ENCODE results near the gene TRIM44. TPM values are rescaled to one million over a fixed set of nuclear protein-coding genes. Genes with fewer than 3 reads are reported as not detected.
"Not testable (repeated sequence)": the region's sequence is repeated elsewhere in the genome, so short reads cannot be mapped to it uniquely, and the experiment has no call there.

TRIM44 gene
- total RNA-seq, 2 donors from 2014 or later, result 45.8 to 53.1 TPM

DNA sequence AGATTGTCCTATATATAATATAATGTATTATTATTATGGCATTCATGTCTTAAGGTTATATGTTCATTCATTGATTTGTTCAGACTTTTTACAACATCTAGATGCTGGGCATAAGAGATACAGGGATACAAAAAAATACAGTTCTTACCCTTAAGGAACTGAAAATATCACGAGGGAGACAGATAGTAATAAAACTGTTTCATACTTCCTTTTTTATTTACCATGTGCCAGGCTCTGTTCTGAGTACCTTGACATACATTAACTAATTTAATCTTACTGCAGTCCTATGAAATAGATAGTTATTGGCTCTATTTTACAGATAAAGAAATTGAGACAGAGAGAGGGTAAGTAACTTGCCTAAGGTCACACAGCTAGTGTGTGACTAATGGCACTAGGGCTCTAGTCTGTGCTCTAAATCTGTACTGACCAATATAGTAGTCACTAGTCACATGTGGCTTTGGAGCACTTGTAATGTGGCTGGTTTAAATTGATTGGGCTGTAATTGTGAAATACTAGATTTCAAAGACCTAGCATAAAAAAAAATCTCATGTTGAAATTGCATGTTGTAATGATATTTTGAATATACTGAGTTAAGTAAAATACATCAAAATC is 21.3 kb downstream of the TRIM44 start:
- no peak for DNase-seq
- Mint-ChIP-seq H3K27ac (no peak overlapping the region), H3K9me3 (no peaks in the 10 kb centered on the region), H3K4me3 (no peak overlapping the region), H3K36me3 (ENCODE audit: insufficient read depth in 2 of 2) (peaks cover 0 to 6% of the 10 kb centered on the region in 2 donors), H3K4me1 (ENCODE audit: low read depth) (peaks cover 48% of the 10 kb centered on the region), H3K27me3 (ENCODE audit: low read depth) (no peaks in the 10 kb centered on the region)
- ATAC-seq (replicated peaks in 1 of 2), result no peak

DNA sequence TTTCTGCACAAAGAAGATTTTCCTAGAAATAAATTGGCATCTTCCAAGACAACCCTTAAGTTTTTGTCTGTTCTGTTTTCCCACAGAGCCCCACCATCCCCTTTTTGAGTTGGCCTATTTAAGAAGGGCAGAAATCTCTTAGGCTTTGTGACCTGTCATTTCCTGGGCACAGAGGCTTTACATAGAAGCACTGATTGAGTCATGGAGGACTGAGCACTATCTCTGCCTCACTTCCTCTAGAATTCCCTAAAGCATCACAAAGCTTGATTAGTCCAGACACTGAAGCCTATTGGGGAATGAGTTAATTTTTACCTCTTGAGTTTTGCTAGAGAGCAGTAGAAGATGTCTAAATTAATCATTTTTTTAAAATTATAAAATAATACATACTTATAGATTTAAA is 25.4 kb downstream of the TRIM44 start:
- no peak overlapping the region for H3K4me3 Mint-ChIP-seq
- DNase-seq, result no peak
- H3K9me3 Mint-ChIP-seq, result no peaks in the 10 kb centered on the region
- H3K36me3 Mint-ChIP-seq (ENCODE audit: insufficient read depth in 2 of 2), result peaks cover 0 to 6% of the 10 kb centered on the region in 2 donors
- H3K27ac Mint-ChIP-seq, result no peak overlapping the region
- ATAC-seq (replicated peaks in 1 of 2), result peak in 1 of 2 donors; percentile 60
- H3K27me3 Mint-ChIP-seq (ENCODE audit: low read depth), result no peaks in the 10 kb centered on the region
- peaks cover 25% of the 10 kb centered on the region for H3K4me1 Mint-ChIP-seq (ENCODE audit: low read depth)

DNA sequence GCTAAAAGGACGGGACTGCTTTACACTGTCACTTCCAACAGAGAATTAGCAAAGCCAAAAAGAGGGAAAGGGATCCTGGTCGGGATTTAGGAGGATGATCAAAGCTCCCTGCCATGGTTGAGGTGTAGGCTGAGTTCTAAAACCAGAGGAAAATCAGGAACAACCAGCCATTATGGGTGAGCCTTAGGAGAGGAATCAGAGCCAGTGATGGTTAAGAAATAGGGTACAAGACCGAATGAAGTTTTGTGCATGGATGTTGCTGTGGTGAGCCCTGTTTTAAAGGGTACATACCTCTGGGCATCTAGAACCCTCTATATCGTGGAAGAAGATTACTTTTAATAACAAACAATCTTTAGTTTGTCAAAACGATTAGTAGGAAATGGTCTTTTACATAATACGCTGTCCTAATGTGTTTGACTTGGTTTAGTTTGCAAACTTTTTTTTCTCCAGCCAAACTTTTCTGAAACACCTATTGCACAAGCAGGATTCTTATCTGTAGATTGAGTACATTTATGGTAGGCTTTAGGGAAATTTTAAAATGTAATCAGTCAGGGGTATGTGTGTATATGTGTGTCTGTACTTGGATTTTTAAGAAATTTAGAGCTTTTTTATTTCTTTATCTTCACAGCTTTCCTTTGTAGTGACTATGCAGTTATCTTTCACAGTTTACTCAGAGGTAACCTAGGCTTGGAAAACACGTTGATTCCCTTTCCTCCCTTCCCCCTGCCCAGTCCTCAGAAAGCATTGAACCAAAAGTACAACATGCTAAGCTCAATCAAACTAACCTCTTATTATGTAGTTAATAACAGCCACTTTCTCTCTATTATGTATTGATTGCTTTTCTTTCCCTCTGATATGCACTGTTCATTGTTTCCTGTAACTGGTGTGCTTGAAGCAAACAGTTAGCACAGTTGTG is 26.8 kb downstream of the TRIM44 start:
- H3K4me3 Mint-ChIP-seq, result no peak overlapping the region
- peaks cover 23% of the 10 kb centered on the region for H3K4me1 Mint-ChIP-seq (ENCODE audit: low read depth)
- ATAC-seq (replicated peaks in 1 of 2) (no peak), DNase-seq (no peak)
- H3K27ac Mint-ChIP-seq, result peak overlapping the region; percentile 3
- H3K27me3 Mint-ChIP-seq (ENCODE audit: low read depth), result no peaks in the 10 kb centered on the region
- H3K36me3 Mint-ChIP-seq (ENCODE audit: insufficient read depth in 2 of 2), result peaks cover 0 to 6% of the 10 kb centered on the region in 2 donors
- no peaks in the 10 kb centered on the region for H3K9me3 Mint-ChIP-seq

DNA sequence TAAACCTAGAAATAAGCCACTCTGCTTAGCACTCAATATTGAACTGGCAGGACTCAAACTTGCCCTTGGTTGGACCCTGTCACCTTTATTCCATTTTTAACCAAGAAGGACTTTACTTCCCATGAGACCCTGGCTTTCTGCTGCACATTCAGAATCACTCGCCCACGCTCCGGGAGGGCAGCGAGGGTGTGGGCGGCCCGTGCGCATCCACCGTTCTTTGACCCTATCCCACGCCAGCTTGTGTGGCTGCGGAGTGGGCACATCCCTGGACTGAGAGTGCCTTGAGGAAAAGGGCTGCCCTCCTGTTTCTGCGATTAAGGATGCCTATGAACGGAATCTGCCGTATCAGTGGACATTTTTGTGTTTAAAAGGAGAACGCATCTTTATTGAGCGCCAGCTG is 39.6 kb downstream of the TRIM44 start:
- no peak overlapping the region for H3K4me3 Mint-ChIP-seq
- H3K36me3 Mint-ChIP-seq (ENCODE audit: insufficient read depth in 2 of 2), result peaks cover 6 to 9% of the 10 kb centered on the region in 2 donors
- peaks cover 0 to 3% of the 10 kb centered on the region in 2 donors for H3K9me3 Mint-ChIP-seq
- H3K27ac Mint-ChIP-seq, result no peak overlapping the region
- H3K4me1 Mint-ChIP-seq (ENCODE audit: low read depth), result no peaks in the 10 kb centered on the region
- ATAC-seq (replicated peaks in 1 of 2) (no peak), DNase-seq (no peak)
- H3K27me3 Mint-ChIP-seq (ENCODE audit: low read depth), result no peaks in the 10 kb centered on the region

DNA sequence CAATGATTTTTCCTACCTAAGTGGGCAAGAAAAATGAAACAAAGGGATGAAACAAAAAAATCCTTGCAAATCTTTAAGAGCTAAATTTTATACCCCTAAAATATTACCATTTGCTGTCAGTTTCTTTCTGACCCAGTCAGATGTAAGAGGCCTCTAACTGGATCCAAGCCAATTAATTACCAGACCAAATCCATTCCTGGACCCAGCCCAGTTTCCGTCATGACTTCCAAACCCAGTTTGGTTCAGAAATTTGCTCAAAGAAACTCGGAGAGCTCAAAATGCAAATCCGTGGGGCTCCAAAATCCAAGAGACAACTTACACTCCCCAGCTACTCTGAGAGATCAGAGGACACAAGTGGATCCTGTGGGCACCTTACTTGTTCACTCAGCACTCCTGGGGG is 46.8 kb downstream of the TRIM44 start:
- H3K36me3 Mint-ChIP-seq (ENCODE audit: insufficient read depth in 2 of 2), result peaks cover 0 to 2% of the 10 kb centered on the region in 2 donors
- ATAC-seq (replicated peaks in 1 of 2), result no peak
- no peak for DNase-seq
- no peak overlapping the region for H3K4me3 Mint-ChIP-seq
- H3K4me1 Mint-ChIP-seq (ENCODE audit: low read depth), result peaks cover 4% of the 10 kb centered on the region
- H3K27ac Mint-ChIP-seq, result no peak overlapping the region
- no peaks in the 10 kb centered on the region for H3K27me3 Mint-ChIP-seq (ENCODE audit: low read depth)
- peaks cover 0 to 2% of the 10 kb centered on the region in 2 donors for H3K9me3 Mint-ChIP-seq

DNA sequence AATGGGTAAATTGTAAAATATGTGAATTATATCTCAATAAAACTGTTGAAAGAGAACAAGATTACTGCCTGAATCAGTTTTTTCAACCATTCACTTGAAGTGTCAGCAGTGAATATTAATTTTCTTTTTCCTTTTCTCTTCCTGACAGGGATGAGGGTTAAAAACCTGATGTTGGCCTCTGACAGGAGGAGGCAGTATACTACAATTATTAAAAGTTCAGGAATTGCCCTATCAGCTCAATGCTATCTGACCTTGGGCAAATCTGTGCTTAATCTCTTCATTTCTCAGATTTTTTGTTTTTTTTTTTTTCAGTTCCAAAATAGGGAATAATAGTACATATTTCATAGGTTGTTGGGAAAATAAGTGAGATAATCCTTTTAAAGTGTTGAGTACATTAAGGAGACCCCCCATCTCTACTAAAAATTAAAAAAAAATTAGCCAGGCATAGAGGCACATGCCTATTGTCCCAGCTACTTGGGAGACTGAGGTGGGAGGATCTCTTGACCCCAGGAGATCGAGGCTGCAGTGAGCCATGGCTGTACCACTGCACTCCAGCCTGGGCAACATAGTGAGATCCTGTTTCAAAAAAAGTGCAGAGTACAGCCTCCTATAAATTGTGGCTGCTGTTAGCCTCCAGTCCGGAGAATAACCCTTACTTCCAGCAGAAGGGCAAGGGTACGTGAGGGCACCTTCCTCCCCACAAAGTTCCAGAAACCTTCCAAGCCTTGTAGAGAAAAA is 48.8 kb downstream of the TRIM44 start:
- Mint-ChIP-seq H3K4me3 (no peak overlapping the region), H3K27ac (no peak overlapping the region), H3K36me3 (ENCODE audit: insufficient read depth in 2 of 2) (peaks cover 3 to 7% of the 10 kb centered on the region in 2 donors), H3K9me3 (peaks cover 3 to 8% of the 10 kb centered on the region in 2 donors), H3K27me3 (ENCODE audit: low read depth) (no peaks in the 10 kb centered on the region), H3K4me1 (ENCODE audit: low read depth) (peaks cover 11% of the 10 kb centered on the region)
- DNase-seq, result no peak
- ATAC-seq (replicated peaks in 1 of 2), result no peak

DNA sequence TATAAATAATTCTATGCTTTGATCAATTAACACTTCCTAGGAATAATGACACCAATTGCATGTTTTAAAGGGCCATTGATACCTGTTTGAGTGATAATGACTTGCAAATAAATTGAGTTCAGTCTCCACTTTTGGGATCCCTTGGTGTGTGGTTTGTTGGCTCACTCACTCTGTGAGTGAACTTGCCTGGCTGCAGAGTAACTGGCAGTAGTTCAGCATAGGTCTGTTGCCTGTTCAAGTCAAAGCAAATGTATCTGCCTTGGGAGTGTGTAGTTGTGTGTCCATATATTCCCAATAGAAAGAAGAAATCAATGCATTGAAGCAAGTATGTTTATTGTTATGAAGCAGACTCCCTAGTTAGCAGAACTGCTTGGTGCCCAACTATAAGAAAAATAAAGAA is 49.3 kb downstream of the TRIM44 start:
- ATAC-seq (replicated peaks in 1 of 2) (no peak), DNase-seq (no peak)
- H3K27ac Mint-ChIP-seq, result no peak overlapping the region
- H3K36me3 Mint-ChIP-seq (ENCODE audit: insufficient read depth in 2 of 2), result peaks cover 3 to 5% of the 10 kb centered on the region in 2 donors
- peaks cover 3 to 8% of the 10 kb centered on the region in 2 donors for H3K9me3 Mint-ChIP-seq
- no peak overlapping the region for H3K4me3 Mint-ChIP-seq
- no peaks in the 10 kb centered on the region for H3K27me3 Mint-ChIP-seq (ENCODE audit: low read depth)
- peaks cover 11% of the 10 kb centered on the region for H3K4me1 Mint-ChIP-seq (ENCODE audit: low read depth)

DNA sequence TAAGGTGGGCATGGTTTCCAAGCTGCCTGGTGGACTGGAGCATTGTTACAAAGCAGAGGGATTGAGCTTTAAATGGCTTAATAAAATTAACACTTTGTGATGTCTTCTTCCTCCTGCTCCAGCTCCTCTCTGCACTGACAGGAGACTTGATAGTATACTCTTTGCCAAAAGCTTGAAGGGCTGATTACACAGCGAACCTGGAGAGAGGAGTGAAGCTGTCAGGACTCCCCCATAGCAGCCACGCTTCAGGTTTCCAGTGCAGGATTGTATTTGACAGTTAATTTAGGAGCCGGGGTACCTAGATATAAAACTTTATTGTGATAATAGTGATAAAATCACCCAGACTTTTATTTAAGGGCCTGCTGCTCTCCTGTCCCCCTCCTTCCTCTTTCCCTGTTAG is 50.0 kb downstream of the TRIM44 start:
- Mint-ChIP-seq H3K4me3 (no peak overlapping the region), H3K4me1 (ENCODE audit: low read depth) (peaks cover 11% of the 10 kb centered on the region)

DNA sequence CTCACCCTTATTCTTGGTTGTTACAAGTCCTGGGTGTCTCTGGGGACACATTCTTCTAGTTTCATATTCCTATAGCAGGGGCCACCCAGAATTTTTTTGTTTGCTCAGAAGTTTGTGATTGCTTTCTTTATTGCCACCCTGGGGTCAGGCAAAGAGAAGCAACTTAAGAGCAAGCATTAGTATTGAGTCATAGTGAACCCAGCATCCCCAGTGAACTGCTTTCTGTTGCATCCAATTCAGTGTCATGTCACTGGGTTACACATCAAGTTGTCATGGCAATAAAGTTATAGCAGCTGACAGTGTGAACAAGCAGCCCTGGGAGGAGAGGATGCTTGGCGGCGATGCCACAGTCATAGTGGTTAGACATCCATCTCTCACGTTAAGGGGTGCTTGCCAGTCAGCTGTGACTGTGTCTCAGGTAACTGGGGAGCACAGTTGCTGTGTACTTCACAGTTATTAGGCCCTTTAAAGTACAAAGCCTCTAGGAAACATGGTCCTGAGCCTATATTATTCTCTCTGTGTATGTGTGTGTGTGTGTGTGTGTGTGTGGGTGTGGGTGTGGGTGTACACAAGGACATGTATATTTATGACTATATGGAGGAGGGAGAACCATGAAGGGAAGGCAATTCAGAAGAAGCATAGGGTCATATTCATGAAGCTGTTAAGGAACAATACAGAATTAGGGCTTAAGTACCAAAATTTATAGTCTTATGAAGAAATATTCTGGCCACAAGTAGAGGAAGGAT is 52.5 kb downstream of the TRIM44 start:
- peak; percentile 96 for ATAC-seq (replicated peaks in 1 of 2)

More for the DNA sequence above, 50.0 kb downstream of the TRIM44 start:
- Mint-ChIP-seq H3K27ac (no peak overlapping the region), H3K27me3 (ENCODE audit: low read depth) (no peaks in the 10 kb centered on the region), H3K9me3 (peaks cover 3 to 8% of the 10 kb centered on the region in 2 donors), H3K36me3 (ENCODE audit: insufficient read depth in 2 of 2) (peaks cover 3 to 5% of the 10 kb centered on the region in 2 donors)
- ATAC-seq (replicated peaks in 1 of 2) (no peak), DNase-seq (no peak)

DNA sequence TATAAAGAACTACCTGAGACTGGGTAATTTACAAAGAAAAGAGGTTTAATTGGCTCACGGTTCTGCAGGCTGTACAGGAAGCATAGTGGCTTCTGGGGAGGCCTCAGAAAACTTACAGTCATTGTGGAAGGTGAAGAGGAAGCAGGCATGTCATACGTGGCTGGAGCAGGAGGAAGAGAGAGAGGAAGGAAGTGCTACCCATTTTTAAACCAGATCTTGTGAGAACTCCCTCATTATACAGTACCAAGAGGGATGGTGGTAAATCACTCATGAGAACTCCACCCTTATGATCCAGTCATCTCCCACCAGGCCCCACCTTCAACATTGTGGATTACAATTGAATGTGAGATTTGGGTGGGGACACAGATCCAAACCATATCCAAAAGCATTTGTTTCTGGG is 53.1 kb downstream of the TRIM44 start:
- DNase-seq; H3K27me3 Mint-ChIP-seq (ENCODE audit: low read depth); H3K27ac Mint-ChIP-seq; H3K36me3 Mint-ChIP-seq (ENCODE audit: insufficient read depth in 2 of 2); H3K9me3 Mint-ChIP-seq; H3K4me3 Mint-ChIP-seq; ATAC-seq (replicated peaks in 1 of 2): not testable (repeated sequence)
- peaks cover 11% of the 10 kb centered on the region for H3K4me1 Mint-ChIP-seq (ENCODE audit: low read depth)

More for the DNA sequence above, 52.5 kb downstream of the TRIM44 start:
- no peak overlapping the region for H3K4me3 Mint-ChIP-seq
- peaks cover 3 to 5% of the 10 kb centered on the region in 2 donors for H3K36me3 Mint-ChIP-seq (ENCODE audit: insufficient read depth in 2 of 2)
- H3K4me1 Mint-ChIP-seq (ENCODE audit: low read depth), result peaks cover 11% of the 10 kb centered on the region
- peak; percentile 35 to 38 for DNase-seq
- H3K27ac Mint-ChIP-seq, result no peak overlapping the region
- no peaks in the 10 kb centered on the region for H3K27me3 Mint-ChIP-seq (ENCODE audit: low read depth)
- H3K9me3 Mint-ChIP-seq, result peaks cover 3 to 8% of the 10 kb centered on the region in 2 donors

DNA sequence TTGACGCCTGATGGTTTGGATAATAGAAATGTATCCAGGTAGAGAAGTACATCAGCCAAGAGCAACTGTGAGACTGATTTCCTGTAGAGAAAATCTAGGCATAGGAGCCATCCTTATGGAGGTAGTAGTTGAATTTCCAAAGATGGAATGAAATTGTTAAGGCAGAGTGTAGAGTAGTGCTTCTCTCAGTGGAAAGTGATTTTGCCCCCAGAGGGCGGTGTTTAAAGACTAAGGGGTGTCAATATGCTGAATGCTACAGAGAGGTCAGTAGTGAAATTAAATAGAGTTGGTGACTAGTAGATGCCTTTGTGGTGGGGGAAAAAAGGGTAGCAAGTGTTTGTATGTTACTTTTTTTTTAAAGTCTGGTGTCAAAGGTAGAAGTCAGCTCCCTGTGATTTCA is 54.5 kb downstream of the TRIM44 start:
- H3K27me3 Mint-ChIP-seq (ENCODE audit: low read depth), result no peaks in the 10 kb centered on the region
- no peak for DNase-seq
- peaks cover 3 to 5% of the 10 kb centered on the region in 2 donors for H3K36me3 Mint-ChIP-seq (ENCODE audit: insufficient read depth in 2 of 2)
- H3K4me3 Mint-ChIP-seq, result no peak overlapping the region
- peaks cover 11% of the 10 kb centered on the region for H3K4me1 Mint-ChIP-seq (ENCODE audit: low read depth)
- H3K9me3 Mint-ChIP-seq, result peaks cover 3 to 8% of the 10 kb centered on the region in 2 donors
- H3K27ac Mint-ChIP-seq, result no peak overlapping the region
- ATAC-seq (replicated peaks in 1 of 2), result no peak

DNA sequence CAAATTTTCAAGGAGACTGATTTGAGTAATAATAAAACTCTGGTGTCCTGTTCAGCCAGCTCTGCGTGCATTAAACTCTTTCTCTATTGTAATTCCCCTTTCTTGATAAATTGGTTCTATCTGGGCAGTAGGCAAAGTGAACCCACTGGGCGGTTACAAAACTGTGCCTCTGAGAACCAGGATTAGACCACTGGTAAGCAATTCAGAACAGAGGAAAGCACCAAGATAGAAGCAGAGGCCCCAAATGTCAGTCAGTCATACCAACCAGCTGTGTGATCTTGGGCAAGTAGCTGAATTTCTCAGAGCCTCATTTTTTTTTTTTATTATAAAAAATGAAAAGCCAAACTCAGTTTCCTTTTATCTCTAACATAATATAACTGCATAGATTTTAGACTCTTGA is 54.9 kb downstream of the TRIM44 start:
- Mint-ChIP-seq H3K27ac (no peak overlapping the region), H3K27me3 (ENCODE audit: low read depth) (no peaks in the 10 kb centered on the region), H3K9me3 (peaks cover 3 to 8% of the 10 kb centered on the region in 2 donors), H3K36me3 (ENCODE audit: insufficient read depth in 2 of 2) (peaks cover 3 to 5% of the 10 kb centered on the region in 2 donors), H3K4me3 (no peak overlapping the region), H3K4me1 (ENCODE audit: low read depth) (peaks cover 11% of the 10 kb centered on the region)
- ATAC-seq (replicated peaks in 1 of 2) (no peak), DNase-seq (no peak)

Measured in activated T-cell treated with anti-CD3 and anti-CD28 coated beads, Interleukin-2, amount 50 U/mL, for 72 hours (primary cell).